Stimulated activated naive CD8-positive, alpha-beta T cell treated with anti-CD3 and anti-CD28 coated beads, Interleukin-15, amount 100 ng/mL, for 72 hours (primary cell): ENCODE data around the gene KLHL1.

Experiments
- ATAC-seq: fragments of 150-1000 bp; cut with Tn5 transposase; 2 replicates; pipeline ENCODE4 v1.10.0; 2021; ENCODE audit warnings: mild to moderate bottlenecking, moderate library complexity
- DNase-seq, 2 donors: peaks; one replicate each; pipeline ENCODE4 v3.0.0; 2021 to 2022
- H3K27ac Mint-ChIP-seq, 2 donors: one replicate each; pipeline ENCODE4 v1.8.0; 2022; ENCODE audit warnings: mild to moderate bottlenecking in 2 of 2, mixed read lengths in 2 of 2, moderate library complexity in 2 of 2
- H3K27me3 Mint-ChIP-seq: one replicate; pipeline ENCODE4 v1.8.0; 2022; ENCODE audit warnings: mixed read lengths
- H3K4me1 Mint-ChIP-seq: one replicate; pipeline ENCODE4 v1.8.0; 2022; ENCODE audit warnings: mild to moderate bottlenecking, mixed read lengths
- H3K4me3 Mint-ChIP-seq, 2 donors: one replicate each; pipeline ENCODE4 v1.8.0; 2022; ENCODE audit warnings: mild to moderate bottlenecking in 2 of 2, mixed read lengths in 2 of 2, moderate library complexity in 1 of 2
- H3K9me3 Mint-ChIP-seq, 2 donors: one replicate each; pipeline ENCODE4 v1.8.0; 2022; ENCODE audit warnings: mixed read lengths in 2 of 2

The KLHL1 gene

GRCh38 chr13:69955271-69955670 lies 153.0 kb downstream of the KLHL1 start:
- H3K4me3 Mint-ChIP-seq, result no peak overlapping the region
- no peaks in the 10 kb centered on the region for H3K4me1 Mint-ChIP-seq
- DNase-seq (no peak), ATAC-seq (no peak)
- no peaks in the 10 kb centered on the region for H3K9me3 Mint-ChIP-seq
- no peaks in the 10 kb centered on the region for H3K27me3 Mint-ChIP-seq
- H3K27ac Mint-ChIP-seq, result no peak overlapping the region

GRCh38 chr13:69951412-69951811 lies 156.8 kb downstream of the KLHL1 start:
- no peaks in the 10 kb centered on the region for H3K27me3 Mint-ChIP-seq
- H3K9me3 Mint-ChIP-seq, result peaks cover 0 to 4% of the 10 kb centered on the region in 2 donors
- ATAC-seq, result no peak
- no peak overlapping the region for H3K4me3 Mint-ChIP-seq
- no peak for DNase-seq
- no peak overlapping the region for H3K27ac Mint-ChIP-seq
- no peaks in the 10 kb centered on the region for H3K4me1 Mint-ChIP-seq

- no peaks in the 10 kb centered on the region for H3K27me3 Mint-ChIP-seq
- H3K4me1 Mint-ChIP-seq, result no peaks in the 10 kb centered on the region
- peaks cover 0 to 4% of the 10 kb centered on the region in 2 donors for H3K9me3 Mint-ChIP-seq
- no peak for DNase-seq
- H3K4me3 Mint-ChIP-seq, result no peak overlapping the region
- no peak overlapping the region for H3K27ac Mint-ChIP-seq
- no peak for ATAC-seq
Observed at GRCh38 chr13:69950160-69950559, 158.1 kb downstream of the KLHL1 start.

- Mint-ChIP-seq H3K4me1 (no peaks in the 10 kb centered on the region), H3K9me3 (peaks cover 0 to 4% of the 10 kb centered on the region in 2 donors), H3K27me3 (no peaks in the 10 kb centered on the region), H3K27ac (no peak overlapping the region), H3K4me3 (no peak overlapping the region)
- no peak for DNase-seq
- no peak for ATAC-seq
Observed at GRCh38 chr13:69948016-69948415, 160.2 kb downstream of the KLHL1 start.

- DNase-seq (no peak), ATAC-seq (no peak)
- Mint-ChIP-seq H3K9me3 (peaks cover 0 to 4% of the 10 kb centered on the region in 2 donors), H3K27me3 (no peaks in the 10 kb centered on the region), H3K4me3 (no peak overlapping the region), H3K4me1 (no peaks in the 10 kb centered on the region), H3K27ac (no peak overlapping the region)
Observed at GRCh38 chr13:69947582-69947981, 160.7 kb downstream of the KLHL1 start.

- no peaks in the 10 kb centered on the region for H3K27me3 Mint-ChIP-seq
Observed at GRCh38 chr13:69946511-69946910, 161.7 kb downstream of the KLHL1 start.

GRCh38 chr13:69935043-69935442 lies 173.2 kb downstream of the KLHL1 start:
- Mint-ChIP-seq H3K27ac (no peak overlapping the region), H3K4me1 (no peaks in the 10 kb centered on the region), H3K27me3 (no peaks in the 10 kb centered on the region), H3K9me3 (no peaks in the 10 kb centered on the region), H3K4me3 (no peak overlapping the region)
- DNase-seq (no peak), ATAC-seq (no peak)

More at GRCh38 chr13:69946511-69946910, 161.7 kb downstream of the KLHL1 start:
- H3K4me1 Mint-ChIP-seq, result no peaks in the 10 kb centered on the region
- H3K27ac Mint-ChIP-seq, result no peak overlapping the region
- H3K4me3 Mint-ChIP-seq, result no peak overlapping the region
- ATAC-seq (no peak), DNase-seq (no peak)
- H3K9me3 Mint-ChIP-seq, result peaks cover 0 to 5% of the 10 kb centered on the region in 2 donors

- ATAC-seq (no peak), DNase-seq (no peak)
- H3K9me3 Mint-ChIP-seq, result peaks cover 4 to 14% of the 10 kb centered on the region in 2 donors
- no peak overlapping the region for H3K4me3 Mint-ChIP-seq
- no peaks in the 10 kb centered on the region for H3K4me1 Mint-ChIP-seq
- H3K27me3 Mint-ChIP-seq, result no peaks in the 10 kb centered on the region
- no peak overlapping the region for H3K27ac Mint-ChIP-seq
Observed at GRCh38 chr13:69928262-69928661, 180.0 kb downstream of the KLHL1 start.

- Mint-ChIP-seq H3K9me3 (peaks cover 4 to 13% of the 10 kb centered on the region in 2 donors), H3K27ac (no peak overlapping the region), H3K4me3 (no peak overlapping the region), H3K27me3 (no peaks in the 10 kb centered on the region), H3K4me1 (no peaks in the 10 kb centered on the region)
- DNase-seq, result no peak
- ATAC-seq, result no peak
Observed at GRCh38 chr13:69921156-69921555, 187.1 kb downstream of the KLHL1 start.

- Mint-ChIP-seq H3K4me3 (no peak overlapping the region), H3K27me3 (no peaks in the 10 kb centered on the region), H3K9me3 (peaks cover 6 to 17% of the 10 kb centered on the region in 2 donors), H3K27ac (no peak overlapping the region), H3K4me1 (no peaks in the 10 kb centered on the region)
- ATAC-seq, result no peak
- no peak for DNase-seq
Observed at GRCh38 chr13:69912630-69913029, 195.6 kb downstream of the KLHL1 start.

- no peak overlapping the region for H3K4me3 Mint-ChIP-seq
- H3K27me3 Mint-ChIP-seq, result no peaks in the 10 kb centered on the region
- H3K9me3 Mint-ChIP-seq, result peaks cover 9 to 17% of the 10 kb centered on the region in 2 donors
- no peak for ATAC-seq
- no peak for DNase-seq
- no peak overlapping the region for H3K27ac Mint-ChIP-seq
- no peaks in the 10 kb centered on the region for H3K4me1 Mint-ChIP-seq
Observed at GRCh38 chr13:69910800-69911199, 197.5 kb downstream of the KLHL1 start.

GRCh38 chr13:69904784-69905183 lies 203.5 kb downstream of the KLHL1 start:
- DNase-seq (no peak), ATAC-seq (no peak)
- Mint-ChIP-seq H3K9me3 (peaks cover 14 to 16% of the 10 kb centered on the region in 2 donors), H3K27me3 (no peaks in the 10 kb centered on the region), H3K27ac (no peak overlapping the region), H3K4me3 (no peak overlapping the region), H3K4me1 (no peaks in the 10 kb centered on the region)

GRCh38 chr13:69903081-69903480 lies 205.2 kb downstream of the KLHL1 start:
- ATAC-seq (no peak), DNase-seq (no peak)
- Mint-ChIP-seq H3K4me3 (no peak overlapping the region), H3K27me3 (no peaks in the 10 kb centered on the region), H3K9me3 (peaks cover 14 to 21% of the 10 kb centered on the region in 2 donors), H3K27ac (no peak overlapping the region), H3K4me1 (no peaks in the 10 kb centered on the region)

- no peak overlapping the region for H3K4me3 Mint-ChIP-seq
- DNase-seq, result no peak
- H3K27me3 Mint-ChIP-seq, result no peaks in the 10 kb centered on the region
- no peak overlapping the region for H3K27ac Mint-ChIP-seq
- peaks cover 0 to 9% of the 10 kb centered on the region in 2 donors for H3K9me3 Mint-ChIP-seq
- no peaks in the 10 kb centered on the region for H3K4me1 Mint-ChIP-seq
- no peak for ATAC-seq
Observed at GRCh38 chr13:69882451-69882850, 225.8 kb downstream of the KLHL1 start.

GRCh38 chr13:69879936-69880335 lies 228.3 kb downstream of the KLHL1 start:
- Mint-ChIP-seq H3K27ac (no peak overlapping the region), H3K27me3 (no peaks in the 10 kb centered on the region), H3K4me3 (no peak overlapping the region), H3K4me1 (no peaks in the 10 kb centered on the region), H3K9me3 (peaks cover 0 to 9% of the 10 kb centered on the region in 2 donors)
- DNase-seq (no peak), ATAC-seq (no peak)

- no peak overlapping the region for H3K4me3 Mint-ChIP-seq
Observed at GRCh38 chr13:69872321-69873047, 235.8 kb downstream of the KLHL1 start.

GRCh38 chr13:69866555-69866954 lies 241.7 kb downstream of the KLHL1 start:
- ATAC-seq (no peak), DNase-seq (no peak)
- Mint-ChIP-seq H3K4me1 (no peaks in the 10 kb centered on the region), H3K27ac (no peak overlapping the region), H3K27me3 (no peaks in the 10 kb centered on the region), H3K9me3 (peaks cover 4 to 6% of the 10 kb centered on the region in 2 donors), H3K4me3 (no peak overlapping the region)

More at GRCh38 chr13:69872321-69873047, 235.8 kb downstream of the KLHL1 start:
- ATAC-seq (no peak), DNase-seq (no peak)
- Mint-ChIP-seq H3K27ac (no peak overlapping the region), H3K9me3 (peaks cover 5 to 17% of the 10 kb centered on the region in 2 donors), H3K27me3 (no peaks in the 10 kb centered on the region), H3K4me1 (no peaks in the 10 kb centered on the region)
